GM21786 (cell line): Measurements from ENCODE around the gene DACH2.
"Not testable (repeated sequence)": the region's sequence is repeated elsewhere in the genome, so short reads cannot be mapped to it uniquely, and the experiment has no call there.

Experiments used
- ATAC-seq: cut with Tn5 transposase; IDR thresholded peaks from one replicate; pipeline ENCODE4 v1.9.1; 2021; ENCODE audit not compliant: unreplicated experiment

Gene DACH2

GRCh38 chrX:86148024-86148511 is at the start of gene DACH2:
Gene DACH2 (plus strand): TSS chrX:86148451.
- peak; percentile 94 for ATAC-seq

GRCh38 chrX:86102341-86102740 is 45.9 kb upstream of the DACH2 start:
- no peak for ATAC-seq

- ATAC-seq: no peak
Observed at GRCh38 chrX:86103061-86103460, 45.2 kb upstream of the DACH2 start.

- ATAC-seq: no peak
Observed at GRCh38 chrX:86104526-86104925, 43.7 kb upstream of the DACH2 start.

GRCh38 chrX:86121916-86122315 is 26.3 kb upstream of the DACH2 start:
- ATAC-seq: no peak

- peak; percentile 65 for ATAC-seq
Observed at GRCh38 chrX:86133761-86134160, 14.5 kb upstream of the DACH2 start.

GRCh38 chrX:86137071-86137470 is 11.2 kb upstream of the DACH2 start:
- ATAC-seq: no peak

GRCh38 chrX:86141786-86142185 is 6.5 kb upstream of the DACH2 start:
- ATAC-seq: no peak

- no peak for ATAC-seq
Observed at GRCh38 chrX:86146102-86146501, 2.1 kb upstream of the DACH2 start.

GRCh38 chrX:86148594-86148993 is 343 bp downstream of the DACH2 start:
- no peak for ATAC-seq

- no peak for ATAC-seq
Observed at GRCh38 chrX:86149119-86149518, 868 bp downstream of the DACH2 start.

- ATAC-seq: no peak
Observed at GRCh38 chrX:86154553-86154952, 6.3 kb downstream of the DACH2 start.

- ATAC-seq: peak; percentile 85
Observed at GRCh38 chrX:86171366-86171765, 23.1 kb downstream of the DACH2 start.

- ATAC-seq: no peak
Observed at GRCh38 chrX:86178906-86179305, 30.7 kb downstream of the DACH2 start.

- ATAC-seq: not testable (repeated sequence)
Observed at GRCh38 chrX:86181325-86181724, 33.1 kb downstream of the DACH2 start.

- no peak for ATAC-seq
Observed at GRCh38 chrX:86192827-86193226, 44.6 kb downstream of the DACH2 start.

- no peak for ATAC-seq
Observed at GRCh38 chrX:86194758-86195157, 46.5 kb downstream of the DACH2 start.

- no peak for ATAC-seq
Observed at GRCh38 chrX:86195343-86195742, 47.1 kb downstream of the DACH2 start.

- ATAC-seq: no peak
Observed at GRCh38 chrX:86197815-86198214, 49.6 kb downstream of the DACH2 start.

GRCh38 chrX:86210772-86211171 is 62.5 kb downstream of the DACH2 start:
- no peak for ATAC-seq

GRCh38 chrX:86215260-86215659 is 67.0 kb downstream of the DACH2 start:
- no peak for ATAC-seq

- no peak for ATAC-seq
Observed at GRCh38 chrX:86237482-86237881, 89.2 kb downstream of the DACH2 start.

- no peak for ATAC-seq
Observed at GRCh38 chrX:86241547-86241946, 93.3 kb downstream of the DACH2 start.

GRCh38 chrX:86263526-86263925 is 115.3 kb downstream of the DACH2 start:
- no peak for ATAC-seq
